DLD1 (cell line): ENCODE results near the gene TIMP1.

Experiments used
- in situ Hi-C: cut with HindIII; loops from 2 replicates; pipeline ENCODE4 v1.10.0; 2017; ENCODE audit warnings: low sequenced_read_pairs

Gene TIMP1

DNA sequence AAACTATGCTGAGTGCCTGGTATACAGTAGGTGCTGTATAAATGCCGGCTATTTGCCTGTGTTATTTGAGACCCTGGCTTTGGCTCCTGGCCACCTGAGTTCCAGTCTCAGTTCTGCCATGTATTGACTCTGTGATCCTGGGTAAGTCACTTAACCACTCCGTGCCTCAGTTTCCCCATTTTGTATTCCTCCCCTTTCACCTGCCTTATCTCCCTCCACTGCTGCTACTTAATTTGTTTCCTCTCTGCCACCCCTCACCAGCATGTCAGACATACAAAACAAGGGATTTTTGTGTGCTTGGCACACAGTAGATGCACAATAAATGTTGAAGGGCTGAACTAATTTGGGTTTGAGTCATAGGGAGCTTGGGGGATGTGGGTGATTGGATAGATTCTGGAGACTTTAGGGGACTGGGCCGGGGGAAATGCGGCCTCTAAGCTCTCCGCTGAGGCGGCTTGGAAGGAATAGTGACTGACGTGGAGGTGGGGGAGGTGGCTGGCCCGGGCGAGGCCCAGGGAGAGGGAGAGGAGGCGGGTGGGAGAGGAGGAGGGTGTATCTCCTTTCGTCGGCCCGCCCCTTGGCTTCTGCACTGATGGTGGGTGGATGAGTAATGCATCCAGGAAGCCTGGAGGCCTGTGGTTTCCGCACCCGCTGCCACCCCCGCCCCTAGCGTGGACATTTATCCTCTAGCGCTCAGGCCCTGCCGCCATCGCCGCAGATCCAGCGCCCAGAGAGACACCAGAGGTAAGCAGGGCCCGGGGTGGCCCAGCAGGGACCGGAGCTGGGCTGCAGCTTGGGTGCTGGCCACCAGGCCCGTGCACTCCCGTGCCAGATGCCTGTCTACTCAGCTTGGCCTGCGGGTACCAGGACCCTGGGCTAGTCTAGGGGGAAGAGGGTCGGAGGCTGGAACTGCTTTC lies at the start of gene TIMP1:
Gene TIMP1 (plus strand): TSS at position 706 of the 917 bp plus-strand sequence. CDS start 980 bp downstream, outside the sequence.
- in situ Hi-C loops: no loop called here

DNA sequence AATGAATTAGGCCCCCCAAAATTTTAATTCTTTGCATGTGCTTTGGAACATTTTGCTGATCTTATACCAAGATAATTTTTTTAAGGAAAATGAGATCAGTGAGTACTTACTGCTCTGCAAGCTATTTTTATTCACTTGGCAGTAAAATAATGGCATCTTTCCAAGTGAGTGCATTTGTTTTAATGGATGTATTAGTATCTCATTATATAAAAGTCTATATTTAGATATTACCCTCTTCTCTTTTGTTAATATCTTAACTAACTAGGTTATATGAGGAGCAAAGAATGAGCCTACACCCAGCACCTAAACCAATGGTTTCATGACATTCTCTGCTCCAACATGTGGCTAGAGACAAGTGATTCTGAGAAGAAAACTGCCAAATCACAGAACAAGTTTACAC lies 42.4 kb upstream of the TIMP1 start:
- in situ Hi-C loops: no loop called here

DNA sequence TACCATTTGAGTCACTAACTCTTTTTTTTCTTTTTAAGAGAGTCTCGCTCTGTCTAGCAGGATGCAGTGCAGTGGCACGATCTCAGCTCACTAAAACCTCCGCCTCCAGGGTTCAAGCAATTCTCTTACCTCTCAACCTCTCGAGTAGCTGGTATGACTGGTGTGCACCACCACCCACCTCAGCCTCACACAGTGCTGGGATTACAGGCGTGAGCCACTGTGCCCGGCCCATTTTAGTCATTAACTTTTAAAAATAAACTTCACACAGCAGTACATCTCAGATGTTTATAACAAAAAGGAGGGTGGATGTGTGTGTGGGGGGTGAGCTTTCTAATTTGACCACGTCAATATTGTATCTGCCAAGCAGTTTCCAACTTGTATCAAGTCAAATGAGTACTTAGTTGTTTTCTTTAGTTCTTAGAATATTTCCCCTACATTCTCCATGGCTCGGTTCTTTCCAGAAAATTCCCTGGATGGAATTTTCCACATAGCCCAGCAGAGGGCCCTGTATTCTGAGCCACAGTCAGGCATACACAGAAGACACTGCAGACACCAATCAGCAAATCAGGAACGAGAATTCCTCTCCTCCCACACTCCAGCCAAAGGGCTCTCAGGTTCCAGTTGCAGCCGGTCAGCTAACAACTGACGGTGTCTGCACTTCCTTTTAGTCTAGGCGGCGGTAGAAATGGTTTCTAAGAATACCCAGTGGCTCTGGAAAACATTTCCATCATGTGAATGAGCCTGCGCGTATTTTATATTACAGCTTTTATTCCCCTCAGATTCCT lies 41.3 kb upstream of the TIMP1 start:
- in situ Hi-C loops: no loop called here

DNA sequence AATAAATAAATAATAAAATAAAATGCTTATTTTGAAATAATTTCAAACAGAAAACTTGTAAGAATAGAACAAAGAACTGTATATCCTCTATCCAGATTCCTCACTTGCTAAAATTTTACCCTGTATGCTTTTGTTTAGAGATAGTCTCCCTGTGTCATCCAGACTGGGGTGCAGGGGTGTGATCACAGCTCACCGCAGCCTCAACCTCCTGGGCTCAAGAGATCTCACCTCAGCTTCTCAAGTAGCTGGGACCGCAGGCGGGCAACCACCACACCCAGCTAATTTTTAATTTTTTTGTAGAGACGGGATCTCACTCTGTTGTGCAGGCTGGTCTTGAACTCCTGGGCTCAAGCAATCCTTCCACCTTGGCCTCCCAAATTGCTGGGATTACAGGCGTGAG lies 38.7 kb upstream of the TIMP1 start:
- in situ Hi-C loops: no loop called here

DNA sequence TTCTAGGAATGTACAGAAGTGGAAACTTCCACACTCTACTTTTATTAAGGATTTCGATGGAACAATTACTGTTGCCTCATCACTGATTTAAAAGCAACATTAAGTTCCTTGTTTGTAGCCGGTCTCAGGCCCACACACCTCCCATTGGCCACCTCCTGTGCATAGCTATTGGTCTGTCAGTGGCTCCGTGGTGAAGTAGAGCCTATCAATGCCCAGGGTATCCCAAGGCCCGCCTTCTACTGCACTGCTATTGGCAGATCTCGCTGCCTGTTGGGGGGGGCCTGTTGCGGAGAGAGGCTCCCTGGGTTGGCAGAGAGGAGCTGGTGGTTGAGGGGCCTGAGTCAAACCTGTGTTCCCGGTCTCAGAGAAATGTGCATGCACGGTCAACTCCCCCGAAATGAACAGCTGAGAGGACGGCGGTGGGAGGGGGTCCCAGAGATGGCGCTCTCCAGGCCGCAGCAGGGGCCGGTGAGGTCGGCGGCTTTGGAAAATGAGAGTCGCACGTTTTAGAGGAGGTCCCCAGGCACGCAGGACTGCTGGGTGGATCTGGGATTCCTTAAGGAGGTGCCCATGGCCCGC lies 26.1 kb upstream of the TIMP1 start:
- in situ Hi-C loops: no loop called here

DNA sequence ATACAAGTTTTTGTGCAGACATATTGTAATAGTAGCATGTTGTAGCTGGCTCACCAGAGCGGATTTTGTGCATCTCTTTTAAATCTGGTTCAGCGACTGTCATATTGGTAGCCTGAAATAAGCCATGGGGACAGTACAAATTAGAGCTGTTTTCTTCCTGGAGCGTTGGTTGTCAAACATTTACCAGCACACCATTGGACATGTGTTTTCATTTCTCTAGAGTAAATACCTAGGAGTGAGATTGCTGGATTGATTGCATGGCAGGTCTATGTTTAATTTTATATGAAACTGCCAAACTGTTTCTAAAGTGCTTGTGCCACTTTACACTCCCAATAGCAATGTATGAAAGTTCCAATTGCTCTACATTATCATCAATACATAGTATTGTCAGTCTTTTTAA lies 23.8 kb upstream of the TIMP1 start:
- in situ Hi-C loops: no loop called here

DNA sequence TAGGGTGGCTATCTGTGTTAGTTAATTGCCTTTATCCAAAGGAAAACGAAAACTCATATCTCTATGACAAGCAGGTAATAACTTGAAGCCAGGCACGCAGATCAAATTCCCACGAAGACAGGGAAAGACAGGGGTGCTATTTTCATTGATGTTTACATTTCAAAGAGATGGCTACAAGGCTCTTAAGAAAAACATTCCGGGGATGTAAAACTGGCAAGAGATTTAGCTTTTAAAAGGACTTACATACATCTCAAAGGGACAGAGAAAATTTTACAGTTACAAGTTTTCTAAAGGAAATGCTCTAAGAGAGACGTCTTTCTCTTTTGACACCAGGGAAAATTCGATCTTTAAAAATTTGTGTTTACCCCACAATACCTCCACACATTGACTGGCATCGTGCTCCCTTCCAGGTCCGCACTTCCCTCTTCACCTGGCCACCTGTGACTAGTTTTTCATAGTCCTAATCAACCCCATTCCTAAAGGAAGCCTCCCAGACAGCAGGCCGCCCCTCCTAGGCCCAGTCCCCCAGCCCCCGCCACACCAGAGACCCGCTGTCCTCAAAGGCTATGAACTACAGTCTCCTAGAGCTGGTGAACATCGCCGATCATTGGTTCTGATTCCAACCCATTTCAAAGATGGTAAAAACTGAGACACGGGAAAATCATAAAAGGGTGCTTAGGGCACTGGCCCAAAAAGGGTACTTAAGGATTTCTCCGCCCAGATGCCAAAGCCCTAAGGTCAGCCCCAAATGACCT lies 21.9 kb upstream of the TIMP1 start:
- in situ Hi-C loops: no loop called here

DNA sequence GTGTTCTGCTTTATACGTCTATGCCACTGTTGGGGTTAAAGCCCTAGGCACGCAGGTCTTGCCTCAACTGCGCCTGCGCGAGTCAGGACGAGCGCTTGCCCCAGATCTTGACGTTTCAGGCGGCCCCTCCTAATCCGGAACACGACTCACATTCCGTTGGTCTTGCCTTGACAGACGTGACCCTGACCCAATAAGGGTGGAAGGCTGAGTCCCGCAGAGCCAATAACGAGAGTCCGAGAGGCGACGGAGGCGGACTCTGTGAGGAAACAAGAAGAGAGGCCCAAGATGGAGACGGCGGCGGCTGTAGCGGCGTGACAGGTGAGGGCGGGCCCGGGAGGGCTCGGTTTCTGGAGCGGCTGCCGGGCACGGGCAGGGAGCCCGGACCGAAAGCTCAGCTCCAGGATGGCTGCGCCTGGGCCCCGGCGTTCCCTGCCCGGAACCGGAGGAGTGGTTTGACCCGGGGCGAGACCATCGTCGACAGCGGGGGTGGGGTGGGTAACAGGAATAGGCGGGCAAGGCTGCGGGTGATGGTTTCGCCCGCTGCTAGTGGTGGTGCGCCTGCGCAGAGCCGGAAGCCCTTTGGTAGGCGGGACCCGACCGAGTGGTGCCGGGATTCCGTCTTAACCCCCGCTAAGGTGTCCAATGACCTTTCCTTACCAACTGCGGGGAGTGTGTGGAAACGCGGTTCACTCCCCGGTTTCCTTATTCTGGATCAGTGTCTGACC lies 21.1 kb upstream of the TIMP1 start, which contains the start of gene ARAF:
Gene ARAF (plus strand): TSS at position 272 of the 725 bp plus-strand sequence. CDS start 1,763 bp downstream, outside the sequence.
- in situ Hi-C loops: no loop called here

DNA sequence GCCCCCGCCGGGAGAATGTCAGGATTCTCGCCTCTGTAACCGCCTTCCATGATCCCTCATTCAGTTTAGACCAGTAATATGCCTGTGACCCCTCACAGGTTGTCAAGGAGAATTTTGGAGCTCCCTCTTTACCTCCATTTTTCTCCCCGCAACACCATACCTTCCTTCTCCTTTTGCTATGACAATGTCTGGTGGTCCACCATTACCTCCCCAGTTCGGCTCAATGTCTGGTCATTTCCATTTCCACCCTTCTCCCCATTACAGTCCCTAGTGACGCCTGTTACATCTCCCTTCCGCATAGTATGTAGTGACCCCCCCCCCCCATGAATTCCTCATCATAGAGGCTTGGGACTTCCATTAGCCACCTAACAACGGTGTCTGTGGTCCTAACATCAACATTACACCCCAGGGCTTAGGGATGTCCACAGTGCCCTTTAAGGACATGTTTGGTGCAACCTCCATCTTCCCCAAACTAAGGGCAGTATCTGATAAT lies 20.5 kb upstream of the TIMP1 start:
- in situ Hi-C loops: no loop called here

DNA sequence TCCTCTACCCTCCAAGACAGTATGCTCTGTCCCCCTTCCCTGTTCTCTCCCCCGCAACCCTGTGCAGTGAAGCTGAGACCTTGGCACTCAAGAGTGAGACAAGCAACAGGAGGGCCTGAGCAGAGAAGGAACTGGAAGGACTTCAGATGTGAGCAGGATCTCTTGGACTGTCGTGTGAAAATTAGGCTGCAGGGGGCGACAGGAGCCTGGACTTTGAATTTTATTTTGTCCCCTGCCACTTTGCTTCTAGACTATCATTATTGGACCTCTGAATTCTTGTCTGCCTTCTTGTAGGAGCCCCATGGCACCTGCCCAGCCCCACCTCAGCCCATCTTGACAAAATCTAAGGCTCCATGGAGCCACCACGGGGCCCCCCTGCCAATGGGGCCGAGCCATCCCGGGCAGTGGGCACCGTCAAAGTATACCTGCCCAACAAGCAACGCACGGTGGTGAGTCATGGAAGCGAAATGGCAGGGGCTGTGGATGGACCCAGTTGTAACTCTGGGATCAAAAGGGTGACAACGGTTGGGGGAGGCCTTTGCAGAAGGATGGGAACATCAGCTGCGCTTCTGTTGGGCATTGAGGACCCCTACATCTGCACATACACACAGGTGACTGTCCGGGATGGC lies 19.5 kb upstream of the TIMP1 start:
- in situ Hi-C loops: no loop called here

DNA sequence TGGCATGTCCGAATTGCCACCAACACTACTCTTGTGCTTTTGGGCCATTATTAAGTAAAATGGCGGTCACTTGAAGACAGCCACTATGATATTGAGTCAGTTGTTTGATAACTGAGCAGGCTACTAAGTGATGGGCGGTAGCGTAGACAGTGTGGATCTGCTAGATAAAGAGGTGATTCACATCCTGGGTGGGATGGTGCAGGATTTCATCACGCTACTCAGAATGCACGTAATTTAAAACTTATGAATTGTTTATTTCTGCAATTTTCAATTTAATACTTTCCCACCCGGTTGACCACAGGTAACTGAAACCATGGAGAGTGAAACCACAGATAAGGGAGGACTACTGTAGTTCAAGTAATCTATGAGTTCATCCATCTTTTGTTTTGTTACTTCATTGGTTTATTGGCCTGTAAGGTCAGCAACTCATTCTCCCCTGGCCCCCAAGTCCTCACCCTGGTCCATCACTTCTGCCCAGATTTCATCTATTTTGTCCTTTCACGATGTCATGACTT lies 18.4 kb upstream of the TIMP1 start:
- in situ Hi-C loops: no loop called here

DNA sequence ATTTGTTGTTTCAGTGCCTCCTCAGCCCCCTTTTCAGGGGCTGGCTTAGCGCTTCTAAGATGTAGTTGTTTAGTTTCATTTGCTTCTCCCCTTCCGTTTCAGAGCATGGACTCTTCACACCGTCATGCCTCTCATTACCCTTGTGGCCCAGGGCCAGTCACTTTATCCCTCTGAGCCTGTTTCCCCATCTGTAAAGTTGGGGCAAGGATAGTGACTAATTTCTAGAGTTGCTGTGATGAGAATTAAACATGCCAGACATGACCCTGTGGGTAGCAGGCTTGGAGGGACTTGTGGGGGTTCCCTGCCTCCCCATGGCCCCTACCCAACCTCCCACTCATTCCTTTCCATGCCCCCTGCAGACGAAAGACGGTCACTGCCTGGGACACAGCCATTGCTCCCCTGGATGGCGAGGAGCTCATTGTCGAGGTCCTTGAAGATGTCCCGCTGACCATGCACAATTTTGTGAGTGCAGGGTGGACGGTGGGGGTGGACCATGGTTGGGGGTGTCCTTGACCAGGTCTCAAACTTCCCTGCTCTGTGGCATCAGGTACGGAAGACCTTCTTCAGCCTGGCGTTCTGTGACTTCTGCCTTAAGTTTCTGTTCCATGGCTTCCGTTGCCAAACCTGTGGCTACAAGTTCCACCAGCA lies 17.7 kb upstream of the TIMP1 start:
- in situ Hi-C loops: no loop called here

DNA sequence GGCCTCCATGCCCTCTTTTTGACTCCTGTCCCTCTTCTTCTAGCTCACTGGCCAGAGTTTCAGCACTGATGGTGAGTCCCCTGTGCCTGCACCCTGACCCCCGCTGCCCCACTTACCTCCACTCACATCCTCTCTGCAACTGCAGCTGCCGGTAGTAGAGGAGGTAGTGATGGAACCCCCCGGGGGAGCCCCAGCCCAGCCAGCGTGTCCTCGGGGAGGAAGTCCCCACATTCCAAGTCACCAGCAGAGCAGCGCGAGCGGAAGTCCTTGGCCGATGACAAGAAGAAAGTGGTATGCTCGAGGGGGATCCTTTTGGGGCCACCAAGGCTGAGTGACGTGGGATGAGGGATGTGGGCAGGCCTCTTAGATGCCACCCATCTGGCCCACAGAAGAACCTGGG lies 15.4 kb upstream of the TIMP1 start:
- in situ Hi-C loops: no loop called here

DNA sequence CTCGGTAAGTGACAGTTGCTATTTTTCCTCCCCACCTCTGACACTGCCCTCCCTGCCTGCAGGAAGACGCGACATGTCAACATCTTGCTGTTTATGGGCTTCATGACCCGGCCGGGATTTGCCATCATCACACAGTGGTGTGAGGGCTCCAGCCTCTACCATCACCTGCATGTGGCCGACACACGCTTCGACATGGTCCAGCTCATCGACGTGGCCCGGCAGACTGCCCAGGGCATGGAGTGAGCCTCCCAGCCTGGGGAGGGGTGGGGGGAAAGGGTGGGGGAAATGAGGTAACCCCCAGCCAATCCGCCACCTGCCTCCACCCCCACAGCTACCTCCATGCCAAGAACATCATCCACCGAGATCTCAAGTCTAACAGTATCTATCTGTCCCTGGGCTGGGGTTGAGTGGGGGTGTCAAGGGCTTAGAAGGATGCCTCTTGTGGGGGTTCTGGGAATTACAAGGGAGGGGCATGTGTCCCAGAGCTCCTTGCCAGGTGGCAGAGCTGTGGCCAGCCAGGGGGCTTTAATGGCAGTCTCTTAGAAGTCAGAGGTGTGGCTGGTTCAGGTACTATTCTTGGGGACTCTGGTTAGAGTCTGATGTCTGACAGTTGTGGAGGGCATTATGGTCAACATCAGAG lies 13.5 kb upstream of the TIMP1 start:
- in situ Hi-C loops: no loop called here

DNA sequence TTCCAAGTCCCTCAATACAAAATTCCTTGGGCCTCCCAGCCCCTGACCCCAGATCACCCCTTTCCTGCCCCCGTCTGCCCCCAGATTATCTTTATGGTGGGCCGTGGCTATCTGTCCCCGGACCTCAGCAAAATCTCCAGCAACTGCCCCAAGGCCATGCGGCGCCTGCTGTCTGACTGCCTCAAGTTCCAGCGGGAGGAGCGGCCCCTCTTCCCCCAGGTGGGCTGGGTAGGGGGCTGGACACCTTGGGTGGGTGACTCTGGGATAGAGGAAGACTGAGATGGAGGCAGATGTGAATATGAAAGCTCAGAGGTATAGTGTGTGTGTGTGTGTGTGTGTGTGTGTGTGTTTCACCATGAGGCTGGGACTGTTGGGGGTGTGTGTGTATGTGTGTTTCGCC lies 11.4 kb upstream of the TIMP1 start:
- in situ Hi-C loops: no loop called here

DNA sequence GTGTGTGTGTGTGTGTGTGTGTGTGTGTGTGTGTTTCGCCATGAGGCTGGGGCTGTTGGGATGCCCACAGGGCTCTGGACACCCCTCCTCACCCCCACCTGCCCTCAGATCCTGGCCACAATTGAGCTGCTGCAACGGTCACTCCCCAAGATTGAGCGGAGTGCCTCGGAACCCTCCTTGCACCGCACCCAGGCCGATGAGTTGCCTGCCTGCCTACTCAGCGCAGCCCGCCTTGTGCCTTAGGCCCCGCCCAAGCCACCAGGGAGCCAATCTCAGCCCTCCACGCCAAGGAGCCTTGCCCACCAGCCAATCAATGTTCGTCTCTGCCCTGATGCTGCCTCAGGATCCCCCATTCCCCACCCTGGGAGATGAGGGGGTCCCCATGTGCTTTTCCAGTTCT lies 11.0 kb upstream of the TIMP1 start:
- in situ Hi-C loops: no loop called here

DNA sequence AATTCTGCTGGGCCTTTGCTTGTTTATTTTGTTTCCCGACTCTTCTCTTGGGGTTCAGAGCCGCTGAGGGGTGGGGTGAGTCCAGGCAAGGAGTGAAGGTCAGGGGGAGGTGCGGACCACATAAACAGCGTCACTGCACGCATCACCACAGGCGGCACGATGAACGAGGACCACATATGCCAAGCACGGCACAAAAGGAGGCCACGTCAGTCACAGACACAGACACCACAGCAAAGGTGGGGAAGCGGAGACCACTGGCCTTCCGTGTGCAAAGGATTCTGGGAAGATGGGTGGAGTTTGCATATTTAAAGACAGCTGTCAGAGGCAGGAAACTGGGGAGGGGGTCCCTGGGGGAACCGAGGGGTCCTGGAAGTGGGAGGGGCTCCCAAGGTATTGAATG lies 10.3 kb upstream of the TIMP1 start:
- in situ Hi-C loops: no loop called here

DNA sequence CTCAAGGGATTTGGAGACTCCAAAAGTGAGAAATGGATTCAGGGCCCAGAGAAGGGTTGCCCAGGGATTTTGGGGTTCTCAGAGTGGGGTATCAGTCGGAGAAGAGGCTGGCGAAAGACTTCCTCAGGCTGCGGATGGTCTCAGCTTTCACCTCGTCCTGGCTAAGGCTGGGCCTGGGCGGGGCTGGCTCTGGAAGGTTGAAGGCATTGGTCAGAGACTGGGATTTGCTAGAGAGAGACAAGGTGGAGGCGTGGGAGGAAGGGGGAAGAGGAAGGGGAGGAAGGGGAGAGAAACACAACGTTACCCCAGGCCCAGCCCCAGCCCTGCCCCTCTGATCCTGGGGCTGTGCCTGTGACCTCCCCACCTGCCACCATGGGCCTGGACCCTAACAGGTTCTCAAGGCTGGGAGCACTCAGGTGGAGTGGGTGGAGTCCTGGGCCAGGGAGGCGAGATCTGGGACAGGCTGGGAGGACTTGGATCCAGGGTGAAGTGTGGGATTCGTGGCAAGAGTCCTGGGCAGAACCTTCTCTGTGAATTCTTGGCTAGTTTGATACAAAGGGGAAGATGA lies 9.4 kb upstream of the TIMP1 start:
- in situ Hi-C loops: no loop called here
